Stomach (tissue), 4 donors: Measurements from ENCODE around the gene GALE.

Source experiments
- CTCF ChIP-seq, 7 experiments: fragments of 450-650 bp in 4 of 7; fragments of 200-600 bp in 3 of 7; sonication (generic) in 3 of 7; IDR thresholded peaks; one replicate each; pipeline ENCODE4 v1.5.1; 2016 to 2019; ENCODE audit warnings: antibody characterized with exemption in 7 of 7, control low read depth in 2 of 7, mild to moderate bottlenecking in 1 of 7
- POLR2A ChIP-seq, 4 donors: fragments of 450-650 bp; IDR thresholded peaks; one replicate each; pipeline ENCODE4 v1.6.1; 2016; ENCODE audit warnings: antibody characterized with exemption in 4 of 4, control low read depth in 2 of 4, mild to moderate bottlenecking in 1 of 4, moderate library complexity in 1 of 4

- TF ChIP-seq CTCF (IDR thresholded peaks at IDR 0.05): no peak
- TF ChIP-seq POLR2A (IDR thresholded peaks at IDR 0.05): no peak
Observed at GRCh38 chr1:23790696-23791515, 9.6 kb downstream of the GALE start, which contains the start of gene LYPLA2.
